ENCODE results near the gene PLXDC2.

PLXDC2 gene

DNA sequence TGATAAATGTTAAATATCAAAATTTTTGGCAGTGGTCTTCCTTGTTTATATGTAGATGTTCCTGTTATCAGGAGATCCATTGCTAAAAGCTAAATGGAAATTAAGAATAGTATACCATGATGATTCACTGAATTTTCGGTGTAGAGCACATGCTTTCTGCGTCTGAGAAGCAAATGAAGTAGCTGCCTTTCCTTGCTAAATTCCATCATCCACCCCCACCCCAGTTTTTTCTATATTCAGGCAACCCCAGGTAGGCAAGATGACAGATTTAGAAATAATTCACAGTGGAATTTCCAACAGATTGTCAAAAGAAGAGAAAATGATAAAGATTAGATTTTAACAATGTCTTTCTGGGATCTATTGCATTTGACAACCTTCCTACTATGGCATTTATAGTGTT lies 231.9 kb downstream of the PLXDC2 start:
- TF ChIP-seq POLR2A (IDR thresholded peaks at IDR 0.05; ENCODE audit: low read depth, low read length) = no peak
- TF ChIP-seq TAF1 (IDR thresholded peaks at IDR 0.05; ENCODE audit: borderline replicate concordance, low read depth, low read length) = no peak
- FAIRE-seq (no peak), DNase-seq (ENCODE audit: insufficient read length) (no peak)

DNA sequence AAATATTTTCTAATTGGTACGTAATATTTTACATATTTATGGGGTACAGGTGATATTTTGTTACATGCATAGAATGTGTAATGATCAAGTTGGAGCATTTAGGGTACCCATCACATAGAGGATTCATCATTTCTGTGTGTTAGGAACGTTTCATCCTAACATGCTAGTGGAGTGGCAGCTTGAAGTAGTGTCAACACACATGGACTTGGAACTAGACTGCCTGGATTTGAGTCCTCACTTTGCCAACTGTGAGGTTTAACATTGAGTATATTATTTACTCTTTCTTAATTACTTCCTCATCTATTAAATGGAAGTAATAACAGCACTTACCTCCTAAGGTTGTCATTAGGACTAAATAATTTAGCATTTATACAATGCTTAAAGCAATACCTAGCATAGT lies 241.9 kb downstream of the PLXDC2 start:
- DNase-seq (ENCODE audit: insufficient read length) = no peak
- TF ChIP-seq POLR2AphosphoS5 (IDR thresholded peaks at IDR 0.05; ENCODE audit: low read depth, low read length) = no peak
- no peak for TF ChIP-seq POLR2A (IDR thresholded peaks at IDR 0.05; ENCODE audit: low read depth, low read length)
- no peak for TF ChIP-seq TAF1 (IDR thresholded peaks at IDR 0.05; ENCODE audit: borderline replicate concordance, low read depth, low read length)
- FAIRE-seq = no peak

DNA sequence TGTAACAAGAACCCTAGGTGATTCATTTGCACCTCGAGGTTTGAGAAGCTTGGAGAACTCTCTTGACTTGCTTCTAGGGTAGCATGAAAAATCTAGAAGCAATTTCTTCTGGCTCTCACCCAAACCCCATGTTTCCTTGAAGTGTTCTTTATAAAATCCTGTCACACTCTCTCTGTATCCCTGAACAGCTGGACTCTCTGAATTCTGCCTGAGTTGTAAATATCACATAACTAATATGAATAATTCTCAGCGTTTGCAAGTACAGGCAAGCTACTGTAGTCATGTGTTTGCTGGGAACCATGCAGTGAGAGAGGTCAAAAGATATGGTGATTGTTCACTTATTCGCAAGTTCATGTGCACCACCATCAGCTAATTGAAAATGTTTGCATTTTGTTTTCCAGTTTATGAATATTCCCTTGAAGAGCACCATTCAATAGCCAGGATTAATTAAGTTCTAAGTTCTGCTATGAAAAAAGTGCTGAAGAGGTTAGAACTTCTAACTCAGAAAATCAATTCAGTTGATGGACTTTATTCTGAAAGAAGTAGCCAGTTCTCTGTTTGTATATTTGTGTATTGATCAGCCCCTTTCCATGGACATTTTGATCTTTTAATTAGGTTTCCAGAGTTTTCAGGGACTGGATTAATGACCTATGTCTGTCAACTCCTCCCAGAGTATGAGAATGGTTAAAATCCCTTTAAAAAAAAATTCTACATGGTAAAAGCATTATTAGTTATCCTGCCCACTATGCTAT lies 243.0 kb downstream of the PLXDC2 start:
- DNase-seq (ENCODE audit: insufficient read length) (no peak), FAIRE-seq (no peak)
- no peak for TF ChIP-seq POLR2A (IDR thresholded peaks at IDR 0.05; ENCODE audit: low read depth, low read length)
- no peak for TF ChIP-seq POLR2AphosphoS5 (IDR thresholded peaks at IDR 0.05; ENCODE audit: low read depth, low read length)
- no peak for TF ChIP-seq TAF1 (IDR thresholded peaks at IDR 0.05; ENCODE audit: borderline replicate concordance, low read depth, low read length)

DNA sequence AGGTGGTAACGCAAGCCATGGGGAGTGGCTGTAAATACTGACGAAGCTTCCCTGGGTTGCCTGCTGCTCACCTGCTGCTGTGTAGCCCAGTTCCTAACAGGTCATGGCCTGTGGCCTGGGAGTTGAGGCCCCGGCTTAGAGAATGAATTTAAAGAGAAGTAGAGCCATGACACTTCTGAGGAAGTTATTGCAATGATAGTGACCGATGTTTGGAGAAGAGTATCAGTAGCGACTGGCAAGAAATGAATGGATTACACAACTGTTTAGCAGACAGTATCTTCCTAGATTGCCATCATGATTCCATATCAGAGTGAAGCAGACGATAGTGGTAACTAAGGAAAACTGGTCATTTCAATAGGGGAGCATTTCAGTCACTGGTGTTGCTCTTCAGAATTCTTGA lies 249.6 kb downstream of the PLXDC2 start:
- FAIRE-seq (no peak), DNase-seq (ENCODE audit: insufficient read length) (no peak)
- TF ChIP-seq POLR2AphosphoS5 (IDR thresholded peaks at IDR 0.05; ENCODE audit: low read depth, low read length) = no peak

DNA sequence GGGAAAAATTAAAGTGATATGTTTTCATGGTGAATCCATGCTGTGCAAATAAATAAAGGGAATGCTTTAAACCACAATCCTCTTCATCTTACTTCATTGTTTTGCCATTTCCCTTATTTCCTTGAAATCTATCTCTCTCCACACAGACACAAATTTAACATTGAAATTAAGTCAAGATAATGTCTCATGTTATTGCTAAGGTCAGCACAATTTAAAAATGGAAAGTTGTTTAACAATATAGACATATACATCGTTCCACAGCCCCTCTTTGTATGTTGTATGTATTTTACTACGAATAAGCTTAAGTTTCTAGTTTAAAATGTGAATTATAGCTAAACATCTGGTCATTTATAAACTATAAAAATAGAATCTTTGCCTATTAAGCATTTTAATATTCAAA lies 256.9 kb downstream of the PLXDC2 start:
- no peak for DNase-seq (ENCODE audit: insufficient read length)

DNA sequence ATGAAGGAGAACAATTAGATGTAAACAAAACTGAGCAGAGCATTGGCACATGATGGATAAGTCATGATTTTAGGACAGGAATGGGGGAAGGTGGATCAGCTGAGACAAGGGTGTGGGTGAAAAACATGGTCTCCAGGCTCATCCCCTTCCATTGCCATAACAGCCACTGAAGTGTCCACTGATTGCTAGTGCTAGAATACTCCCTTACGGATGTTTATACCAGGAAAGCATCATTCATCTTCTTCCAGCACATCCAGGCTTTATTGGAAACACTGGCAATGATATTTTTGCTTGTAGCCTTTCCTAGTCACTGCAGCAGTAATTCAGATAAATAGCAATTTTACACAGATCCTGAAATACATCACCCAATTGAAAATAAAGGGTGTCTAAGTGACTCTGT lies 259.5 kb downstream of the PLXDC2 start:
- no peak for DNase-seq (ENCODE audit: insufficient read length)
- no peak for FAIRE-seq
- TF ChIP-seq POLR2A (IDR thresholded peaks at IDR 0.05; ENCODE audit: low read depth, low read length) (no peak), TAF1 (IDR thresholded peaks at IDR 0.05; ENCODE audit: borderline replicate concordance, low read depth, low read length) (no peak), POLR2AphosphoS5 (IDR thresholded peaks at IDR 0.05; ENCODE audit: low read depth, low read length) (no peak)

More for the DNA sequence above, 256.9 kb downstream of the PLXDC2 start:
- no peak for FAIRE-seq
- TF ChIP-seq POLR2AphosphoS5 (IDR thresholded peaks at IDR 0.05; ENCODE audit: low read depth, low read length) = no peak
- no peak for TF ChIP-seq TAF1 (IDR thresholded peaks at IDR 0.05; ENCODE audit: borderline replicate concordance, low read depth, low read length)
- no peak for TF ChIP-seq POLR2A (IDR thresholded peaks at IDR 0.05; ENCODE audit: low read depth, low read length)

DNA sequence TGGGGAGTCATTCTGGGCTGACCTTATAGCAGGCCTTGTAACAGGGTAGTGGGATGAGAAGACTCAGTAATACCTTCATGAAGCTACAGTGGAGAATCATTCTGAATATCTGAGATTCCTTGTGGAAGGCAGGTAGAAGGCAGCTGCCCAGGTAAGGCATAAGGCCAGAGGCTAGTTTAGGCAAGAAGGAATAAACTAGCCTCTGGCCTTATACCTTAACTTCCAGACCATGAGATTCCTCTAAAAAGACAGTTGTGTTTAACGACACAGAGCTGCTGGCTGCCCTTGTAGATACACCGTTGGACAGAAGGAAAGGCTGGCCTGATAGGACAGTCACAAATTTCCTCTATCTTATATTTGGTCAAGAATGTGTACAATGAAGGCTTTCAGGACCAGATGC lies 268.2 kb downstream of the PLXDC2 start:
- TF ChIP-seq TAF1 (IDR thresholded peaks at IDR 0.05; ENCODE audit: borderline replicate concordance, low read depth, low read length) (no peak), POLR2A (IDR thresholded peaks at IDR 0.05; ENCODE audit: low read depth, low read length) (no peak), POLR2AphosphoS5 (IDR thresholded peaks at IDR 0.05; ENCODE audit: low read depth, low read length) (no peak)
- DNase-seq (ENCODE audit: insufficient read length) = no peak
- no peak for FAIRE-seq

DNA sequence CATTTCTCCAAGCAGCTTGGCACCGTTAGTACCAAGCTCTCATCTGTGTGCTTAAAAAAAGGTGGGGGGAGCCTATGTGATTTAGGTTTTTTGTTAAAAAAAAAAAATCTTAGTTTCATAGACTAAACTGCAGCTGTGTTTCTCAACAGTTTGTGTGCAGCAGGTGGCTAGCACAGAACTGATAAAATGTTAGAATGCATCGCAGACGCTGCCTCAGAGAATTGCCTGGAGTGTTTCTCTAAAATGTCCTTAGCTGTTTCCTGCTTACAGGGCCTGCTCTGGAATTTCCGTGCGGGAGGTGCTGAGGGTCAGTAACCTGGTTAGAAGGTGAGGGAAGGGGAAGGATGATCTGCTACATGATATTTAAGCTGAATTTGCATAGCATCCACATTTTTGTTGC lies 268.9 kb downstream of the PLXDC2 start:
- no peak for DNase-seq (ENCODE audit: insufficient read length)
- no peak for FAIRE-seq
- TF ChIP-seq POLR2A (IDR thresholded peaks at IDR 0.05; ENCODE audit: low read depth, low read length) (no peak), TAF1 (IDR thresholded peaks at IDR 0.05; ENCODE audit: borderline replicate concordance, low read depth, low read length) (no peak), POLR2AphosphoS5 (IDR thresholded peaks at IDR 0.05; ENCODE audit: low read depth, low read length) (no peak)

DNA sequence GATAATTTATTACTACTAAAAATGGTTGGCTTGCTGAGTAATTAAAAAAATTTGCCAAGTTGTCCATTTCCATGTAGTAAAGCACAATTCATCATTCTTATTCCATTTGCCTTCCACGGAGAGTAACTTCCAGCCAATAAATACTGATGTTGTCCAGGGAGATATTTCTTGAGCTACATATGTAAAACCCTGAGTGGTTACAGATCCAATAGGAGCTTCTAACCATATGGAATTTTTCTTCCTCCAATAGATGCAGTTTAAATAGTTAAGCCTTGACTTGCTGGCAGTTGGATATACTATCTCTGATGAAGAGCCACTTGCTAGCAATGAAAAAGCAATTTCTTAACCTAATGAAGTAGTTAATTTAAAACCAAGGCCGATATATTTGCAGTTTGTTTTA lies 271.1 kb downstream of the PLXDC2 start:
- FAIRE-seq (no peak), DNase-seq (ENCODE audit: insufficient read length) (no peak)
- TF ChIP-seq TAF1 (IDR thresholded peaks at IDR 0.05; ENCODE audit: borderline replicate concordance, low read depth, low read length) (no peak), POLR2AphosphoS5 (IDR thresholded peaks at IDR 0.05; ENCODE audit: low read depth, low read length) (no peak), POLR2A (IDR thresholded peaks at IDR 0.05; ENCODE audit: low read depth, low read length) (no peak)

DNA sequence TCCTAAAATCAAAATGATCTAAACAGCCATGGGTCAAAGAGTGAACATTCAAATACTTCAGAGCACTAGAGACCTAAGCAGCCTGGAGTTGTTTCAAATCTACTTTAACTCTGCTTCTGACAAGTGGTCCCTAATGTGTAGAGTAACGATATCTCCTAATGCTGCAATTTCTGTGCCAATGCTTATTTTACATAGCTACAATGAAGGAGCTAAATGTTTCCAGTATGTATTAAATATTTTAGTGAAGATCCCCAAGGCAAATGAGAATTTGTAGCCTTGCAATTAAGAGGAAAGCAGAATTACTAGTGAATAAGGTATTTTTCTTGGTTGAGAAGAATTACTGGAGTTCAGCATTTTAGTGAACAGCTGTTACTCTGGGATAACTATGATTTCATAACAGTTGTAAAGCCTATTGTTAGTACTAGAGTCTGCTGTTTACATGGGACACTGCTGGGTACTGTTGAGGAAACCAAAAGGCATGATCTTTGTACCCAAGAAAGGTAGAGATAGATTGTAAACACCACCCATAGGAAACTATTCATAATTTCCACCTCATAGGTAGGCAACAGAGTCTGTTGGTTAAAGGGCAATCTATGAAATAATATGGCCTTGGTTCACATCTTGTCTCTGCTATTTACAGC lies 271.9 kb downstream of the PLXDC2 start:
- DNase-seq (ENCODE audit: insufficient read length) (no peak), FAIRE-seq (no peak)
- TF ChIP-seq TAF1 (IDR thresholded peaks at IDR 0.05; ENCODE audit: borderline replicate concordance, low read depth, low read length) (no peak), POLR2AphosphoS5 (IDR thresholded peaks at IDR 0.05; ENCODE audit: low read depth, low read length) (no peak), POLR2A (IDR thresholded peaks at IDR 0.05; ENCODE audit: low read depth, low read length) (no peak)

DNA sequence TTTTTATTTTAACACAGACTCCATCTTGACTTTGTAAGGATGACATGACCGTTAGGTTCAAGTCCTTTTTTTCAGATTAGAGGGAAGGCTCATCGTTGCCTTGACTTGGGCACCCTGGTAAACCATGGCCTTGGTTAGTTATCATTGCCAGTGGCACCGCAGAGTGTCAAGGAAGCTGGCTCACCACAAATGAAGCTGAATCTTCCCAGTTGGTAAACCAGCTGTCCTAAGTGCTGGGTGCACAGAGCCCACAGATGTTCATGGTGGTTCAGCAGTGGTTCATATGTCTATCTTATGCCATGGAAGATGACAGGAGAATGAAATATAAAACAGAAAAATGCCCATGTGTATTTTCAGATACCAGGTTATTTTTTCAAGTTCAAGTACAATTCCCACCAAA lies 273.6 kb downstream of the PLXDC2 start:
- DNase-seq (ENCODE audit: insufficient read length) (no peak), FAIRE-seq (no peak)
- TF ChIP-seq POLR2AphosphoS5 (IDR thresholded peaks at IDR 0.05; ENCODE audit: low read depth, low read length) = no peak
- TF ChIP-seq POLR2A (IDR thresholded peaks at IDR 0.05; ENCODE audit: low read depth, low read length) = no peak
- no peak for TF ChIP-seq TAF1 (IDR thresholded peaks at IDR 0.05; ENCODE audit: borderline replicate concordance, low read depth, low read length)

DNA sequence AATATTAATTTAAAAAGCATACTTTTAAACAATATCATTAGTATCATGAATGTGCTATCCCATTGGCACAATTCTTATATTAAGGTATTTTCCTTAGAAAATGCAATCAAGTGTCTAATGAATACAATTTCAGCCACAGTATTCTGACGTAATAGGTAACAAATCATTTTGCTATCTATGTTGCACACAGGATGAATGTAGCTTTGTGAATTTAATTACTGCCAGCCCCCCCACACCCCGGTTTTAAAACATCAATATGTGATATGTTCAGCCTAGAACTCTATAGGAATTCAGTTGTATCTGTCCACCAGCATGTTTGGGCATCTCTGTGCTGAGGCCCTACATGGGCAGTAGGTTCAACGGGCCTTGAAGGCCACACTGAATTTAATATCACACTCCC lies 274.6 kb downstream of the PLXDC2 start:
- DNase-seq (ENCODE audit: insufficient read length) (no peak), FAIRE-seq (no peak)
- TF ChIP-seq POLR2A (IDR thresholded peaks at IDR 0.05; ENCODE audit: low read depth, low read length) (no peak), TAF1 (IDR thresholded peaks at IDR 0.05; ENCODE audit: borderline replicate concordance, low read depth, low read length) (no peak), POLR2AphosphoS5 (IDR thresholded peaks at IDR 0.05; ENCODE audit: low read depth, low read length) (no peak)

Data from GM12892 (cell line).